K562 (cell line): Measurements from ENCODE around the gene KNSTRN. TPM values are rescaled to one million over a fixed set of nuclear protein-coding genes. Genes with fewer than 3 reads are reported as not detected.
A peak's percentile ranks its signal among the peaks of the same experiment; 100 is the strongest.

ENCODE experiments used
- DMBX1 ChIP-seq: fragments of 250-450 bp; sonication (Bioruptor Pico); IDR thresholded peaks from 2 replicates; pipeline ENCODE4 v1.8.0; 2022; ENCODE audit warnings: inconsistent platforms, mild to moderate bottlenecking, moderate library complexity, borderline replicate concordance
- E2F3 ChIP-seq: fragments of 250-450 bp; sonication (Bioruptor Pico); IDR thresholded peaks from 2 replicates; pipeline ENCODE4 v1.4.0; 2020; ENCODE audit warnings: mild to moderate bottlenecking
- FOSL1 ChIP-seq: fragments of 200-800 bp; sonication (Bioruptor generic); conservative IDR thresholded peaks from 2 replicates; pipeline ENCODE4 v1.6.1; 2016; ENCODE audit warnings: missing genetic modification characterization, missing compliant biosample characterization
- KLF16 ChIP-seq: IDR thresholded peaks from 2 replicates; pipeline ENCODE4 v1.6.1; 2016; ENCODE audit warnings: antibody characterized with exemption
- NR4A1 ChIP-seq, 2 experiments: fragments of 250-450 bp in 1 of 2; fragments of 450-650 bp in 1 of 2; sonication (Bioruptor Pico) in 1 of 2; IDR thresholded peaks; 2 replicates each; pipeline versions ENCODE4 v1.4.0 to v1.6.1; 2016 to 2020; ENCODE audit warnings: mild to moderate bottlenecking in 2 of 2, missing compliant biosample characterization in 1 of 2, missing genetic modification characterization in 1 of 2, moderate library complexity in 1 of 2
- POLR2AphosphoS2 ChIP-seq: IDR thresholded peaks from 2 replicates; pipeline ENCODE4 v1.6.1; 2012; ENCODE audit warnings: low read length, improper control_type of control experiment
- PPARD ChIP-seq: fragments of 250-450 bp; sonication (Bioruptor Pico); IDR thresholded peaks from 2 replicates; pipeline ENCODE4 v1.8.0; 2022; ENCODE audit warnings: inconsistent platforms, mild to moderate bottlenecking, moderate library complexity
- PRMT5 ChIP-seq: sonication (generic); formaldehyde crosslinking; IDR thresholded peaks from 2 replicates; pipeline ENCODE4 v1.5.0; 2020; ENCODE audit warnings: missing genetic modification reagents
- RUNX1 ChIP-seq: sonication (generic); IDR thresholded peaks from 2 replicates; pipeline ENCODE4 v1.6.1; 2016; ENCODE audit warnings: antibody characterized with exemption, low read depth
- TEAD4 ChIP-seq, 2 experiments: sonication (generic) in 1 of 2; formaldehyde crosslinking in 1 of 2; IDR thresholded peaks; 2 replicates each; pipeline versions ENCODE4 v1.6.1 to v1.8.0; 2012 to 2022; ENCODE audit warnings: borderline replicate concordance in 1 of 2, inconsistent platforms in 1 of 2, low read length in 1 of 2, mild to moderate bottlenecking in 1 of 2, missing genetic modification reagents in 1 of 2
- ZNF282 ChIP-seq: sonication (generic); formaldehyde crosslinking; IDR thresholded peaks from 2 replicates; pipeline ENCODE4 v1.8.1; 2023; ENCODE audit warnings: missing genetic modification reagents
- ZNF584 ChIP-seq: fragments of 200-800 bp; sonication (Bioruptor generic); IDR thresholded peaks from 2 replicates; pipeline ENCODE4 v1.6.1; 2016; ENCODE audit warnings: low read depth, mild to moderate bottlenecking, missing genetic modification characterization, missing compliant biosample characterization
- ZNF707 ChIP-seq: fragments of 250-450 bp; sonication (Bioruptor Pico); conservative IDR thresholded peaks from 2 replicates; pipeline ENCODE4 v1.8.0; 2022; ENCODE audit warnings: inconsistent platforms, mild to moderate bottlenecking, moderate library complexity
- polyA plus RNA-seq, 8 experiments: library from polyadenylated mRNA; depleted of rRNA in 4 of 8; stranded (reverse) in 5 of 8; unstranded in 3 of 8; fragments of >200 nt; fragmentation: Nextera tagmentation in 2 of 8; fragmentation: Illumina TruSeq in 1 of 8; extraction: Ambion mirVana in 2 of 8; extraction: Trizol in 1 of 8; gene quantifications; 2 replicates each; pipeline versions ENCODE4 v1.2.1 to v1.2.3, GENCODE V29; 2011 to 2014; ENCODE audit warnings: inconsistent platforms in 1 of 8, missing spikeins in 1 of 8
- total RNA-seq, 7 experiments: library from RNA; depleted of rRNA in 6 of 7; stranded (reverse); fragments of >200 nt in 6 of 7; fragmentation: Illumina TruSeq in 2 of 7; extraction: Trizol in 2 of 7; gene quantifications; 2 replicates each; pipeline versions ENCODE4 v1.2.1 to v1.2.3, GENCODE V29; 2011 to 2021; ENCODE audit warnings: low replicate concordance in 1 of 7
- TF ChIP-seq, protein P1 (sequence below): fragments of 150-350 bp; IDR thresholded peaks from 2 replicates; pipeline ENCODE4 v1.6.1; 2014; ENCODE audit warnings: low read depth, mild to moderate bottlenecking, low read length, borderline replicate concordance
- TF ChIP-seq, protein P2 (sequence below): fragments of 450-650 bp; IDR thresholded peaks from 2 replicates; pipeline ENCODE4 v1.6.1; 2018; ENCODE audit warnings: mild to moderate bottlenecking, low read depth; ENCODE audit not compliant: partially characterized antibody
- TF ChIP-seq, protein P3 (sequence below): fragments of 450-650 bp; IDR thresholded peaks from 2 replicates; pipeline ENCODE4 v1.6.1; 2016; ENCODE audit warnings: mild to moderate bottlenecking
- TF ChIP-seq, protein P4 (sequence below): fragments of 450-650 bp; IDR thresholded peaks from 2 replicates; pipeline ENCODE4 v1.6.1; 2017; ENCODE audit warnings: antibody characterized with exemption

KNSTRN gene
- total and polyA plus RNA-seq, 9 of the 15 experiments (the other 6 are each of a cell fraction or from before 2014, with no cell fraction given): 48.7 to 88.2 (median 66.3) TPM

DNA sequence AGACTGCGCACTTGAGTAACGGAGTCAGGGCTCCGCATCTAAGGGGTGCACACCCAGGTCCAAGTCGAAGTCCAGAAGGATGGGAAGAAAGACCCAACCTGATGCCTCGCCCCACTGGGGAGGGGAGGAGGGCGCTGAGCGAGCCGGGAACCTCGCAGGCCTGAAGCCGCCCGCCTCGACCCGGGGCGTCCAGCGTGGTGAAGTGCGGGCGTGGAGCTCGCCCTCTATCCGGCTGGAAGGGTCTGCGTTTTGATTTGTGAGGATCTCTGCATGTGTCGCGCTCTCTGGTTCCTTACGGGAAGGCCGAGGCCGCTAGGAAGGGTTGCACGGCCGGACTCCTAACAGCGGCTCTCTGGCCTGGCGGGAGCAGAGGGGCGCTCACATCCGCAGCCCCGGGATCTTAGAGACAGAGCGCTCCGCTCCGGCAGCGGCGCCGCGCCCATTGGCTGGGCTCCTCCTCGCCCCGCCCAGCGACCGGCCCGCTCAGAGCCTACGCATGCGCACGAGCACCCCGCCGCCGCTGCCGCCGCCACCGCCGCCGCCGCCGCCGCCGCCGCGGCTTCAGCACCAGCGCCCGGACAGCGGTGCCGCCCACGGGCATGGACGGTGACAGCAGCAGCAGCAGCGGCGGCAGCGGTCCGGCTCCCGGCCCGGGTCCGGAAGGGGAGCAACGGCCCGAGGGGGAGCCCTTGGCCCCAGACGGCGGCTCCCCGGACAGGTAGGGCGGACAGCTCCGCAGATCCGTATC is 24.6 kb upstream of the KNSTRN start, which contains the start of gene DISP2 (continued):
- TF ChIP-seq, protein P1, sequence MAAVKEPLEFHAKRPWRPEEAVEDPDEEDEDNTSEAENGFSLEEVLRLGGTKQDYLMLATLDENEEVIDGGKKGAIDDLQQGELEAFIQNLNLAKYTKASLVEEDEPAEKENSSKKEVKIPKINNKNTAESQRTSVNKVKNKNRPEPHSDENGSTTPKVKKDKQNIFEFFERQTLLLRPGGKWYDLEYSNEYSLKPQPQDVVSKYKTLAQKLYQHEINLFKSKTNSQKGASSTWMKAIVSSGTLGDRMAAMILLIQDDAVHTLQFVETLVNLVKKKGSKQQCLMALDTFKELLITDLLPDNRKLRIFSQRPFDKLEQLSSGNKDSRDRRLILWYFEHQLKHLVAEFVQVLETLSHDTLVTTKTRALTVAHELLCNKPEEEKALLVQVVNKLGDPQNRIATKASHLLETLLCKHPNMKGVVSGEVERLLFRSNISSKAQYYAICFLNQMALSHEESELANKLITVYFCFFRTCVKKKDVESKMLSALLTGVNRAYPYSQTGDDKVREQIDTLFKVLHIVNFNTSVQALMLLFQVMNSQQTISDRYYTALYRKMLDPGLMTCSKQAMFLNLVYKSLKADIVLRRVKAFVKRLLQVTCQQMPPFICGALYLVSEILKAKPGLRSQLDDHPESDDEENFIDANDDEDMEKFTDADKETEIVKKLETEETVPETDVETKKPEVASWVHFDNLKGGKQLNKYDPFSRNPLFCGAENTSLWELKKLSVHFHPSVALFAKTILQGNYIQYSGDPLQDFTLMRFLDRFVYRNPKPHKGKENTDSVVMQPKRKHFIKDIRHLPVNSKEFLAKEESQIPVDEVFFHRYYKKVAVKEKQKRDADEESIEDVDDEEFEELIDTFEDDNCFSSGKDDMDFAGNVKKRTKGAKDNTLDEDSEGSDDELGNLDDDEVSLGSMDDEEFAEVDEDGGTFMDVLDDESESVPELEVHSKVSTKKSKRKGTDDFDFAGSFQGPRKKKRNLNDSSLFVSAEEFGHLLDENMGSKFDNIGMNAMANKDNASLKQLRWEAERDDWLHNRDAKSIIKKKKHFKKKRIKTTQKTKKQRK: no peak
- TF ChIP-seq, protein P2, sequence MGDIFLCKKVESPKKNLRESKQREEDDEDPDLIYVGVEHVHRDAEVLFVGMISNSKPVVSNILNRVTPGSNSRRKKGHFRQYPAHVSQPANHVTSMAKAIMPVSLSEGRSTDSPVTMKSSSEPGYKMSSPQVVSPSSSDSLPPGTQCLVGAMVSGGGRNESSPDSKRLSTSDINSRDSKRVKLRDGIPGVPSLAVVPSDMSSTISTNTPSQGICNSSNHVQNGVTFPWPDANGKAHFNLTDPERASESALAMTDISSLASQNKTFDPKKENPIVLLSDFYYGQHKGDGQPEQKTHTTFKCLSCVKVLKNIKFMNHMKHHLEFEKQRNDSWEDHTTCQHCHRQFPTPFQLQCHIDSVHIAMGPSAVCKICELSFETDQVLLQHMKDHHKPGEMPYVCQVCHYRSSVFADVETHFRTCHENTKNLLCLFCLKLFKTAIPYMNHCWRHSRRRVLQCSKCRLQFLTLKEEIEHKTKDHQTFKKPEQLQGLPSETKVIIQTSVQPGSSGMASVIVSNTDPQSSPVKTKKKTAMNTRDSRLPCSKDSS: no peak
- TF ChIP-seq DMBX1 (CRISPR knock-in tag): peak; percentile 54; the same call in 1 of the 2 replicates
- no peak for TF ChIP-seq FOSL1 (tag)
- TF ChIP-seq E2F3 (CRISPR knock-in tag): no peak
- TF ChIP-seq, protein P3, sequence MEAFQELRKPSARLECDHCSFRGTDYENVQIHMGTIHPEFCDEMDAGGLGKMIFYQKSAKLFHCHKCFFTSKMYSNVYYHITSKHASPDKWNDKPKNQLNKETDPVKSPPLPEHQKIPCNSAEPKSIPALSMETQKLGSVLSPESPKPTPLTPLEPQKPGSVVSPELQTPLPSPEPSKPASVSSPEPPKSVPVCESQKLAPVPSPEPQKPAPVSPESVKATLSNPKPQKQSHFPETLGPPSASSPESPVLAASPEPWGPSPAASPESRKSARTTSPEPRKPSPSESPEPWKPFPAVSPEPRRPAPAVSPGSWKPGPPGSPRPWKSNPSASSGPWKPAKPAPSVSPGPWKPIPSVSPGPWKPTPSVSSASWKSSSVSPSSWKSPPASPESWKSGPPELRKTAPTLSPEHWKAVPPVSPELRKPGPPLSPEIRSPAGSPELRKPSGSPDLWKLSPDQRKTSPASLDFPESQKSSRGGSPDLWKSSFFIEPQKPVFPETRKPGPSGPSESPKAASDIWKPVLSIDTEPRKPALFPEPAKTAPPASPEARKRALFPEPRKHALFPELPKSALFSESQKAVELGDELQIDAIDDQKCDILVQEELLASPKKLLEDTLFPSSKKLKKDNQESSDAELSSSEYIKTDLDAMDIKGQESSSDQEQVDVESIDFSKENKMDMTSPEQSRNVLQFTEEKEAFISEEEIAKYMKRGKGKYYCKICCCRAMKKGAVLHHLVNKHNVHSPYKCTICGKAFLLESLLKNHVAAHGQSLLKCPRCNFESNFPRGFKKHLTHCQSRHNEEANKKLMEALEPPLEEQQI: no peak
- no peak for TF ChIP-seq ZNF707 (CRISPR knock-in tag)
- TF ChIP-seq ZNF584: no peak
- TF ChIP-seq POLR2AphosphoS2: no peak
- TF ChIP-seq TEAD4 (IDR thresholded peaks at IDR 0.05; ENCODE audit: low read length): no peak
- no peak for TF ChIP-seq TEAD4 (CRISPR knock-in tag; IDR thresholded peaks at IDR 0.05; ENCODE audit: borderline replicate concordance)
- no peak for TF ChIP-seq RUNX1
- TF ChIP-seq PRMT5 (CRISPR knock-in tag): 0 out of 2 replicates have a peak, but pooled peaks have one; percentile 53
- TF ChIP-seq PPARD (CRISPR knock-in tag): no peak
- no peak for TF ChIP-seq ZNF282 (CRISPR knock-in tag)
- no peak for TF ChIP-seq NR4A1 (CRISPR knock-in tag; IDR thresholded peaks at IDR 0.05)
- no peak for TF ChIP-seq NR4A1 (tag; IDR thresholded peaks at IDR 0.05)
- TF ChIP-seq, protein P4, sequence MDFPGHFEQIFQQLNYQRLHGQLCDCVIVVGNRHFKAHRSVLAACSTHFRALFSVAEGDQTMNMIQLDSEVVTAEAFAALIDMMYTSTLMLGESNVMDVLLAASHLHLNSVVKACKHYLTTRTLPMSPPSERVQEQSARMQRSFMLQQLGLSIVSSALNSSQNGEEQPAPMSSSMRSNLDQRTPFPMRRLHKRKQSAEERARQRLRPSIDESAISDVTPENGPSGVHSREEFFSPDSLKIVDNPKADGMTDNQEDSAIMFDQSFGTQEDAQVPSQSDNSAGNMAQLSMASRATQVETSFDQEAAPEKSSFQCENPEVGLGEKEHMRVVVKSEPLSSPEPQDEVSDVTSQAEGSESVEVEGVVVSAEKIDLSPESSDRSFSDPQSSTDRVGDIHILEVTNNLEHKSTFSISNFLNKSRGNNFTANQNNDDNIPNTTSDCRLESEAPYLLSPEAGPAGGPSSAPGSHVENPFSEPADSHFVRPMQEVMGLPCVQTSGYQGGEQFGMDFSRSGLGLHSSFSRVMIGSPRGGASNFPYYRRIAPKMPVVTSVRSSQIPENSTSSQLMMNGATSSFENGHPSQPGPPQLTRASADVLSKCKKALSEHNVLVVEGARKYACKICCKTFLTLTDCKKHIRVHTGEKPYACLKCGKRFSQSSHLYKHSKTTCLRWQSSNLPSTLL: no peak
- no peak for TF ChIP-seq KLF16
